ENCODE measurements around the gene PGRMC1. TPM values are rescaled to one million over a fixed set of nuclear protein-coding genes. Genes with fewer than 3 reads are reported as not detected.

Gene PGRMC1
- total RNA-seq, 4 donors from 2014 or later, result 56.8 to 92.7 (median 77.2) TPM

DNA sequence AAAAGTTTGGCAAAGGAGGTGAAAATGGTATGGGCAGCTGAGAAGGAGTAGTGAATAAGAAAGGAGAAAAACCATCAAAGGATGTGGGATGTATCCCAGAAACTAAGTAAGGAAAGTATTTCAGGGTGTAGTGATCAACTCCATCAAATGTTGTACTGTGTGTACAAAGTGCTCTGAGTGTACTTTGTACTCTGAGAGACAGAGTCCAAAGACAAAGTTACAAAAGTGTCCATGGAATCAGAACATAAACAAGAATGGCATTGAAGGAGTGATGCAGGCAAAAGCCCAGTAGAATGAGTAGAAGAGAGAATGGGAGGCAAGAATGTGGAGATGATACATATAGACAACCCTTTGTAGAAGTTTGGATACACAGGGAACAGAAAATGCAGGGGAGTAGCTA, 12.3 kb upstream of the PGRMC1 start:
- Histone ChIP-seq H3K4me1 (no peaks in the 10 kb centered on the region), H3K27ac (no peak overlapping the region), H3K4me3 (no peak overlapping the region), H3K27me3 (no peaks in the 10 kb centered on the region), H3K9me3 (no peaks in the 10 kb centered on the region), H3K36me3 (no peaks in the 10 kb centered on the region)
- no peak for DNase-seq (ENCODE audit: low spot score in 2 of 2)
- TF ChIP-seq, protein P1, sequence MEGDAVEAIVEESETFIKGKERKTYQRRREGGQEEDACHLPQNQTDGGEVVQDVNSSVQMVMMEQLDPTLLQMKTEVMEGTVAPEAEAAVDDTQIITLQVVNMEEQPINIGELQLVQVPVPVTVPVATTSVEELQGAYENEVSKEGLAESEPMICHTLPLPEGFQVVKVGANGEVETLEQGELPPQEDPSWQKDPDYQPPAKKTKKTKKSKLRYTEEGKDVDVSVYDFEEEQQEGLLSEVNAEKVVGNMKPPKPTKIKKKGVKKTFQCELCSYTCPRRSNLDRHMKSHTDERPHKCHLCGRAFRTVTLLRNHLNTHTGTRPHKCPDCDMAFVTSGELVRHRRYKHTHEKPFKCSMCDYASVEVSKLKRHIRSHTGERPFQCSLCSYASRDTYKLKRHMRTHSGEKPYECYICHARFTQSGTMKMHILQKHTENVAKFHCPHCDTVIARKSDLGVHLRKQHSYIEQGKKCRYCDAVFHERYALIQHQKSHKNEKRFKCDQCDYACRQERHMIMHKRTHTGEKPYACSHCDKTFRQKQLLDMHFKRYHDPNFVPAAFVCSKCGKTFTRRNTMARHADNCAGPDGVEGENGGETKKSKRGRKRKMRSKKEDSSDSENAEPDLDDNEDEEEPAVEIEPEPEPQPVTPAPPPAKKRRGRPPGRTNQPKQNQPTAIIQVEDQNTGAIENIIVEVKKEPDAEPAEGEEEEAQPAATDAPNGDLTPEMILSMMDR (IDR thresholded peaks at IDR 0.05), result no peak
- no peak for TF ChIP-seq EP300 (IDR thresholded peaks at IDR 0.05)
- no peak for TF ChIP-seq POLR2A (IDR thresholded peaks at IDR 0.05)
- no peak for TF ChIP-seq POLR2AphosphoS5 (IDR thresholded peaks at IDR 0.05)

GRCh38 chrX:119226446-119226845, 9.6 kb upstream of the PGRMC1 start:
- TF ChIP-seq POLR2AphosphoS5 (IDR thresholded peaks at IDR 0.05), result no peak
- TF ChIP-seq, protein P1 (IDR thresholded peaks at IDR 0.05), result no peak
- TF ChIP-seq EP300 (IDR thresholded peaks at IDR 0.05), result no peak
- TF ChIP-seq POLR2A (IDR thresholded peaks at IDR 0.05), result no peak
- WGBS, result 35% methylated on average over 3 of the region's 3 CpGs
- no peaks in the 10 kb centered on the region for H3K27me3 ChIP-seq
- H3K4me1 ChIP-seq, result no peaks in the 10 kb centered on the region
- H3K9me3 ChIP-seq, result no peaks in the 10 kb centered on the region
- H3K4me3 ChIP-seq, result no peak overlapping the region
- H3K36me3 ChIP-seq, result no peaks in the 10 kb centered on the region
- no peak overlapping the region for H3K27ac ChIP-seq
- DNase-seq (ENCODE audit: low spot score in 2 of 2), result no peak

DNA sequence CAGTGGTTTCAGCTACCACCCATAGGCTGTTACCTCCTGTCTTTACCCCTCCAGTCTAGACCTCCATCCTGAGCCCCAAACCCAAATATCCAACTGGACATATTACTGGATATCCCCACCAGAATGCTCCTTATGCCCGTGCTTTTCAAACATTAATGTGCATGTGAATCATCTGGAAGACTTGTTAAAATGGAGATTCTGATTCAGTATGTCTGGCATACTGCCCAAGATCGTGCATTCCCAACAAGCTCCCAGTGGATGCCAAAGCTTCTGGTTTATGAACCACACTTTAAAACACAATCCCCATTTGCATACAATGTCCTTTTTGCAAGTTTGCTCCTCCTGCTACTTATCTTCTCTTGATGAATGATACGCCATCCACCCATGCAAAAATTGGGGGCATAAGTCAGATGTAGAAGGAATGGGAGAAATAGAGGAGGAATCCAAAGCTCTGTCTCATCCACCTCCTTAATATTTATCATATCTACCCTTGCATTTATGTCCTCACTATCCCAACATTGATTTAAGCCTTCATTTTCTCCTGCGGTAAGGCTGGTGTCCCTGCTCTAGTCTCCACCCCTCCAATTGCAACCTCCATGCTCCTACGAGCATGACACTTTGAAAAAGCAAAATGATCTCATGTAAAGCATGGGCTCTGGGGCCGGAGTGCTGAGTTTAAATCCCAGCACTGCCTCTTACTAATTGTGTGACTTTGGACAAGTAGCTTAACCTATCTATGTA, 7.4 kb upstream of the PGRMC1 start:
- no peak for TF ChIP-seq EP300 (IDR thresholded peaks at IDR 0.05)
- TF ChIP-seq, protein P1 (IDR thresholded peaks at IDR 0.05), result no peak
- no peak for TF ChIP-seq POLR2A (IDR thresholded peaks at IDR 0.05)
- no peak for TF ChIP-seq POLR2AphosphoS5 (IDR thresholded peaks at IDR 0.05)

GRCh38 chrX:119229253-119229615, 6.9 kb upstream of the PGRMC1 start:
- H3K27ac ChIP-seq, result no peak overlapping the region
- no peaks in the 10 kb centered on the region for H3K36me3 ChIP-seq
- no peaks in the 10 kb centered on the region for H3K4me1 ChIP-seq
- TF ChIP-seq EP300 (IDR thresholded peaks at IDR 0.05) (no peak), POLR2A (IDR thresholded peaks at IDR 0.05) (no peak), POLR2AphosphoS5 (IDR thresholded peaks at IDR 0.05) (no peak)
- TF ChIP-seq, protein P1 (IDR thresholded peaks at IDR 0.05), result no peak
- no peaks in the 10 kb centered on the region for H3K9me3 ChIP-seq
- H3K4me3 ChIP-seq, result no peak overlapping the region
- no peak for DNase-seq (ENCODE audit: low spot score in 2 of 2)
- H3K27me3 ChIP-seq, result no peaks in the 10 kb centered on the region

More for the DNA sequence above, 7.4 kb upstream of the PGRMC1 start:
- Histone ChIP-seq H3K36me3 (no peaks in the 10 kb centered on the region), H3K27me3 (no peaks in the 10 kb centered on the region), H3K9me3 (no peaks in the 10 kb centered on the region), H3K4me3 (no peak overlapping the region), H3K4me1 (no peaks in the 10 kb centered on the region), H3K27ac (no peak overlapping the region)
- WGBS, result 56% methylated on average over 6 of the region's 6 CpGs
- no peak for DNase-seq (ENCODE audit: low spot score in 2 of 2)

DNA sequence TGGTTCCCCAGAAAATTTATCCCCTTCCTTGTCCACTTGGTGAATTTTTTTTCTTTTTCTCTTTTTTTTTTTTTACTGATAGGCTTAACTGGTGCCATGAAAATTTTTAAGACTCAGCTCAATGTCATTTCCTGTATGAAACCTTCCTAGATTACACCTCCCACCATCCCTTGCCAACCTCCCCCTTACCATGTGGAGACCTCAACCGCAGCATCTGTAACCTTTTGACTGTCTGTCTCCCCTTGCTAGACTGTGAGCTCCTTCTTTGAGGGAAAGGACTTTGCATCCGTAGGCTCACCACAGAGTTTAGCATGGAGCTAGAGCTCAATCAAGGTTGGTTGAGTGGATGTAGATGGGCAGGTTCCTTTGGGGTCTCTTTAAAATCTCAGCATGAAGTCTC, 5.2 kb upstream of the PGRMC1 start:
- Histone ChIP-seq H3K4me3 (no peak overlapping the region), H3K27me3 (no peaks in the 10 kb centered on the region), H3K27ac (no peak overlapping the region), H3K9me3 (no peaks in the 10 kb centered on the region), H3K4me1 (no peaks in the 10 kb centered on the region), H3K36me3 (no peaks in the 10 kb centered on the region)
- DNase-seq (ENCODE audit: low spot score in 2 of 2), result no peak
- TF ChIP-seq POLR2A (IDR thresholded peaks at IDR 0.05) (no peak), POLR2AphosphoS5 (IDR thresholded peaks at IDR 0.05) (no peak), EP300 (IDR thresholded peaks at IDR 0.05) (no peak)
- TF ChIP-seq, protein P1 (IDR thresholded peaks at IDR 0.05), result no peak
- 87% methylated on average over 2 of the region's 2 CpGs for WGBS
